Measurements from ENCODE around the gene SMIM30.

Gene SMIM30

DNA sequence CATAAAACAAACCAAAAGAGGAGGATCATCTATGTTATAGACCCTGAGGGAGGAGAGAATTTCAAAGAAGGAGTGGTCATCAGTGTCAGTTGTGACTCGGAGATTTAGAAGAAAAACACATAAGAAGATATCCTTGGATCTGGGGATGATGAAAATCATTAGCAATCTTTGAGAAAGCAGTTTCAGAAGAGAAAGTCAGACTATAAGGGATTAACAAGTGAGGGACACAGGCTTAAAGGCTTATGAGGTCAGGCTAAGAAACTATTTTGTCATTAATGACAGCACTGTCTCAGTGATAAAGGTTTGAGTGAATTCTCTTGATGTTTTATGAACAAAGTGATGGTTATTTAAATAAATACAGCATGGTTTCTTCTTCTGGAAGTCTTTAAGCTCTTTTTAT lies 25.6 kb downstream of the SMIM30 start:
- Histone ChIP-seq H3K9ac (ENCODE audit: insufficient read length) (no peak overlapping the region), H3K36me3 (ENCODE audit: insufficient read depth, low read length) (no peaks in the 10 kb centered on the region), H3K27ac (no peak overlapping the region), H3K9me3 (ENCODE audit: low read depth, low read length) (no peaks in the 10 kb centered on the region), H3K4me3 (no peak overlapping the region)
- DNase-seq (ENCODE audit: low read depth, low spot score): no peak
- no peak for TF ChIP-seq EZH2 (IDR thresholded peaks at IDR 0.05)
- TF ChIP-seq FOXP2 (optimal IDR thresholded peaks at IDR 0.05; ENCODE audit: control extremely low read depth, extremely low read length, insufficient read depth): no peak
- TF ChIP-seq POLR2AphosphoS5 (IDR thresholded peaks at IDR 0.05; ENCODE audit: borderline replicate concordance, low read depth, low read length): no peak

DNA sequence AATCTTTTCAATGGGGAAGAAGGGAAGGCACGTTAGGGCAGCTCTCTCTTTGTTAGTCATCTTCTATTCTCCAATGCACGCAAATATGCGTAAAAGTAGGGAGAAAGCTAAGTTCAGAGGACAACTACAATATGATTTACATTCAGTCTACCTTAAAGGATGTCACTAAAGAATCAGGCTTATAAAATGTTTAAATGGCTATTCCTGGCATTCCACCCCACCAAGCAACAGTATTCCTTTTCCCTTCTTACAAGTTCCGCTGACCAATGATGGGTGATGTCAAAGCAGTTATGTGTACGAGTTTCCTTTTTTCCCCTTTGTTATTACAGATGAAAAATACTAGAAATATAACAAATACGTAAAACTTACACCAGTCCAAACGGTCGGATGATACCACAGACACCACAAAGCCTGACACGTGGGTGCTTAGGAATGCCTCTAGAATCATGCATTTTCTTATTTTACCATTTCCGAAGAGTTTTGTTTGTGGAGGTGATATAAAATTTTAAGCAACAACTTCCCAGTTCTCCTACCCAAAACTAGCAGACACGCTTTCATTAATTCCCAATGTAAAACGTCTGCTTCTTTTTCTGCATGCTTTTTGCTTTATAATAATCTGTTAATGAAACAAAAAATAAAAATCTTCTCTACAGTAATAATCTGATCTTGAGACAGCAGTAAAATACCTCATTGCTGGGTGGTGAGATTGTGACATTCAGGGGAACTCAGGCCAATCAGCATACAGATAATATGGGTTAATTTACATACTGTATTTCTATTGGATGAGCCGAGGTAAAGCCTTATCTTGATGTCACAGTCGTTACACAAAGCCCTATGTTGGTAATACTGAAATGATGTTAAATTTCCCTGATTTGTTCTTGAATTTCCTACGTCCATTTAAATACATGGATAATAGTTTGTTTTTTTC lies 31.0 kb downstream of the SMIM30 start:
- H3K9ac ChIP-seq (ENCODE audit: insufficient read length): peak overlapping the region; percentile 77
- no peaks in the 10 kb centered on the region for H3K36me3 ChIP-seq (ENCODE audit: insufficient read depth, low read length)
- TF ChIP-seq FOXP2 (optimal IDR thresholded peaks at IDR 0.05; ENCODE audit: control extremely low read depth, extremely low read length, insufficient read depth) (no peak), POLR2AphosphoS5 (IDR thresholded peaks at IDR 0.05; ENCODE audit: borderline replicate concordance, low read depth, low read length) (no peak), EZH2 (IDR thresholded peaks at IDR 0.05) (no peak)
- H3K9me3 ChIP-seq (ENCODE audit: low read depth, low read length): no peaks in the 10 kb centered on the region
- peak; percentile 83 for DNase-seq (ENCODE audit: low read depth, low spot score)
- H3K27ac ChIP-seq: peak overlapping the region; percentile 93
- H3K4me3 ChIP-seq: peak overlapping the region; percentile 69

DNA sequence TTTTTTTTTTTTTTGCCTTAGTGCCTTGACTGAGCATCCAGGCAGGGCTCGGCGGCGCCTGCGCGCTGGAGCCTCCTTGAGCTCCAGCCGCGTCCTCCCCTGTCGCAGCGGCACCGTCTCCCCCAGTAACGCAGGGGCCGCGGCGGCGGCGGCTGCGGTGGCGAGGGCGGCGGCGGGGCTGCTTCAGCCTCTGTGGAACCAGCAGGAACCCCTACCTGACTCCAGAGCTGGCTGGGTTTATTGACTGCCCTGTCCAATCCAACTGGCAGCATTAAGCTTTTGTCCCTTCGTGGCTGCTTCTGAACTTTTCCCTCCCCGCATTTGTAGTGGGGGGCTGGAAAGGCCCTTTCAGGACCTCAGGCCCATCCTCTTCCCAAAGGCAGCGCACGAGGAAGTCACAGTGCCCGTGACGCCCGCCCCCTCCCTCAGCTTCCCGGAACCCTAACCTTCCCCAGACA lies 31.9 kb downstream of the SMIM30 start, which contains the start of gene GPR85:
GPR85 (minus strand) TSS at position 397 of the 458 bp plus-strand sequence. CDS start 2,106 bp downstream, outside the sequence.
- H3K36me3 ChIP-seq (ENCODE audit: insufficient read depth, low read length): no peaks in the 10 kb centered on the region
- peak within 1 kb of the TSS; percentile 69 for H3K4me3 ChIP-seq
- peak within 1 kb of the TSS; percentile 93 for H3K27ac ChIP-seq
- no peaks in the 10 kb centered on the region for H3K9me3 ChIP-seq (ENCODE audit: low read depth, low read length)
- peak within 1 kb of the TSS; percentile 77 for H3K9ac ChIP-seq (ENCODE audit: insufficient read length)
- peak; percentile 69; the same call in 1 of the 2 replicates for TF ChIP-seq POLR2AphosphoS5 (IDR thresholded peaks at IDR 0.05; ENCODE audit: borderline replicate concordance, low read depth, low read length)
- TF ChIP-seq EZH2 (IDR thresholded peaks at IDR 0.05): no peak
- DNase-seq (ENCODE audit: low read depth, low spot score): no peak

- Histone ChIP-seq H3K4me3 (peak overlapping the region; percentile 40; the same call in 1 of the 2 replicates), H3K27ac (no peak overlapping the region), H3K9ac (ENCODE audit: insufficient read length) (no peak overlapping the region), H3K9me3 (ENCODE audit: low read depth, low read length) (no peaks in the 10 kb centered on the region), H3K36me3 (ENCODE audit: insufficient read depth, low read length) (no peaks in the 10 kb centered on the region)
- TF ChIP-seq POLR2AphosphoS5 (IDR thresholded peaks at IDR 0.05; ENCODE audit: borderline replicate concordance, low read depth, low read length) (no peak), FOXP2 (optimal IDR thresholded peaks at IDR 0.05; ENCODE audit: control extremely low read depth, extremely low read length, insufficient read depth) (no peak), EZH2 (IDR thresholded peaks at IDR 0.05) (no peak)
- no peak for DNase-seq (ENCODE audit: low read depth, low spot score)
Measured at GRCh38 chr7:113085781-113086390, 32.5 kb downstream of the SMIM30 start.

- H3K27ac ChIP-seq: no peak overlapping the region
Measured at GRCh38 chr7:113084496-113085172, 33.7 kb downstream of the SMIM30 start.

GRCh38 chr7:113083816-113084495 lies 34.4 kb downstream of the SMIM30 start:
- no peak overlapping the region for H3K4me3 ChIP-seq
- TF ChIP-seq POLR2AphosphoS5 (IDR thresholded peaks at IDR 0.05; ENCODE audit: borderline replicate concordance, low read depth, low read length) (no peak), FOXP2 (optimal IDR thresholded peaks at IDR 0.05; ENCODE audit: control extremely low read depth, extremely low read length, insufficient read depth) (no peak), EZH2 (IDR thresholded peaks at IDR 0.05) (no peak)
- no peak overlapping the region for H3K27ac ChIP-seq
- no peak overlapping the region for H3K9ac ChIP-seq (ENCODE audit: insufficient read length)
- no peak for DNase-seq (ENCODE audit: low read depth, low spot score)
- H3K36me3 ChIP-seq (ENCODE audit: insufficient read depth, low read length): no peaks in the 10 kb centered on the region
- no peaks in the 10 kb centered on the region for H3K9me3 ChIP-seq (ENCODE audit: low read depth, low read length)

More at GRCh38 chr7:113084496-113085172, 33.7 kb downstream of the SMIM30 start:
- H3K9ac ChIP-seq (ENCODE audit: insufficient read length): no peak overlapping the region
- no peaks in the 10 kb centered on the region for H3K36me3 ChIP-seq (ENCODE audit: insufficient read depth, low read length)
- no peak for DNase-seq (ENCODE audit: low read depth, low spot score)
- no peak overlapping the region for H3K4me3 ChIP-seq
- no peaks in the 10 kb centered on the region for H3K9me3 ChIP-seq (ENCODE audit: low read depth, low read length)
- TF ChIP-seq FOXP2 (optimal IDR thresholded peaks at IDR 0.05; ENCODE audit: control extremely low read depth, extremely low read length, insufficient read depth): no peak
- no peak for TF ChIP-seq EZH2 (IDR thresholded peaks at IDR 0.05)
- TF ChIP-seq POLR2AphosphoS5 (IDR thresholded peaks at IDR 0.05; ENCODE audit: borderline replicate concordance, low read depth, low read length): no peak

DNA sequence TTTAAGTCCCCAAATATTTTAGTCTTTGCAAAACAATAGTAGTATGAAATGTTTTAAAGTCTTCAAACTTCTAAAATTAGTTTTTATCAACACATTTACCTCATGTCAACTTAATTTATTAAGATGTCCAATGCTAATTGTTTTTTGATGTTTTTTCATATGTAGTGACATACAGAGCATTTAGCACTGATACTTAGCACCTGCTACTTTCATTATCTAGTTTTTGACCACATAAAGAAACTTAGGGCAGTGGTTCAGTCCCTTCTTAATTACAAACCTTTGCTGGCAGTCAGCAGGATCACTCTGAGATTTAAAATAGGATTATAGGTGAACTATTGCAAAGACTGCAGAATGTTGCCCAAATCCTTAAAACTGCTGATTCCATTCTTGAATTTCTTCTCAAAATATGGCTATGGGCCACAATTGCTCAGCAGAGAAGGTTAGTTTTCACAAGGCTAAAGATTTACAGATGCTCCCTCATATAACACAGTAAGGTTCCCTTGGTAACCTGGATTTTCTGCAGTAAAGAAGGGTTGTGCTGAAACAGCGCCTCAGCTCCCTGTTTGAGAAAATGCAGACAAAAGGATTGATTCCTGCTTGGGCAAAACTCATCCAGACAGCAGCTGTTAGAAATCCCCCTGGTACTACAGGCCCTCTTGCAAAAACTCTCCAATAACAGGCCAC lies 35.1 kb downstream of the SMIM30 start:
- TF ChIP-seq FOXP2 (optimal IDR thresholded peaks at IDR 0.05; ENCODE audit: control extremely low read depth, extremely low read length, insufficient read depth): no peak
- no peak for TF ChIP-seq POLR2AphosphoS5 (IDR thresholded peaks at IDR 0.05; ENCODE audit: borderline replicate concordance, low read depth, low read length)
- TF ChIP-seq EZH2 (IDR thresholded peaks at IDR 0.05): no peak
- DNase-seq (ENCODE audit: low read depth, low spot score): no peak
- H3K9ac ChIP-seq (ENCODE audit: insufficient read length): no peak overlapping the region

More for the DNA sequence above, 35.1 kb downstream of the SMIM30 start:
- no peaks in the 10 kb centered on the region for H3K9me3 ChIP-seq (ENCODE audit: low read depth, low read length)
- H3K27ac ChIP-seq: no peak overlapping the region
- H3K4me3 ChIP-seq: no peak overlapping the region
- no peaks in the 10 kb centered on the region for H3K36me3 ChIP-seq (ENCODE audit: insufficient read depth, low read length)
